Naive thymus-derived CD4-positive, alpha-beta T cell (primary cell): ENCODE results near the gene SLC26A5. TPM values are rescaled to one million over a fixed set of nuclear protein-coding genes. Genes with fewer than 3 reads are reported as not detected.
"Not testable (repeated sequence)": the region's sequence is repeated elsewhere in the genome, so short reads cannot be mapped to it uniquely, and the experiment has no call there.

ENCODE experiments used
- ATAC-seq: fragments of 150-1000 bp; cut with Tn5 transposase; 2 replicates; pipeline ENCODE4 v1.10.0; 2021; ENCODE audit warnings: mild to moderate bottlenecking, moderate library complexity
- CTCF ChIA-PET: fragments of 350-600 bp; sonication (Branson Sonifier 250); formaldehyde crosslinking; loops from one replicate; lab custom pipeline; 2021; ENCODE audit warnings: antibody characterized with exemption; lab: Charles Lee
- POLR2A ChIA-PET: fragments of 350-600 bp; sonication (Branson Sonifier 250); formaldehyde crosslinking; loops from one replicate; lab custom pipeline; 2021; ENCODE audit warnings: antibody characterized with exemption, inconsistent platforms; lab: Charles Lee
- DNase-seq, 9 donors: peaks; one replicate each; pipeline versions ENCODE4 v3.0.0 to v3.0.0-alpha.2; 2020 to 2022; ENCODE audit warnings: mixed read lengths in 1 of 9
- H3K27ac ChIP-seq: one replicate; pipeline ENCODE4 v1.7.0; 2013; ENCODE audit warnings: mild to moderate bottlenecking, low read depth, low read length, moderate library complexity
- H3K27me3 ChIP-seq, 2 donors: one replicate each; pipeline ENCODE4 v1.7.0; 2013; ENCODE audit warnings: low read length in 2 of 2, mild to moderate bottlenecking in 2 of 2, moderate library complexity in 2 of 2; ENCODE audit not compliant: control insufficient read depth in 2 of 2, insufficient read depth in 2 of 2
- H3K36me3 ChIP-seq, 3 experiments: 1 replicate in 2 of 3; 2 replicates in 1 of 3; pipeline ENCODE4 v1.7.0; 2013; ENCODE audit warnings: low read length in 3 of 3, mild to moderate bottlenecking in 3 of 3, moderate library complexity in 1 of 3; ENCODE audit not compliant: insufficient read depth in 3 of 3, control insufficient read depth in 2 of 3
- H3K4me1 ChIP-seq, 2 donors: one replicate each; pipeline ENCODE4 v1.7.0; 2013; ENCODE audit warnings: low read length in 2 of 2, mild to moderate bottlenecking in 2 of 2, moderate library complexity in 1 of 2; ENCODE audit not compliant: control insufficient read depth in 2 of 2, insufficient read depth in 2 of 2
- H3K4me3 ChIP-seq: 2 replicates; pipeline ENCODE4 v1.7.0; 2013; ENCODE audit warnings: mild to moderate bottlenecking, low read length
- H3K9me3 ChIP-seq, 3 experiments: 1 replicate in 2 of 3; 2 replicates in 1 of 3; pipeline ENCODE4 v1.7.0; 2013; ENCODE audit warnings: low read length in 3 of 3; ENCODE audit not compliant: control insufficient read depth in 2 of 3
- H3K27ac Mint-ChIP-seq, 9 donors: one replicate each; pipeline ENCODE4 v1.8.0; 2020 to 2022; ENCODE audit warnings: mixed read lengths in 9 of 9, mild to moderate bottlenecking in 8 of 9, moderate library complexity in 5 of 9, inconsistent platforms in 2 of 9
- H3K27me3 Mint-ChIP-seq, 5 donors: one replicate each; pipeline ENCODE4 v1.8.0; 2021 to 2022; ENCODE audit warnings: mixed read lengths in 5 of 5, mild to moderate bottlenecking in 1 of 5
- H3K36me3 Mint-ChIP-seq, 5 donors: one replicate each; pipeline ENCODE4 v1.8.0; 2020 to 2022; ENCODE audit warnings: mixed read lengths in 5 of 5, mild to moderate bottlenecking in 3 of 5, inconsistent platforms in 1 of 5
- H3K4me1 Mint-ChIP-seq, 7 donors: one replicate each; pipeline ENCODE4 v1.8.0; 2020 to 2022; ENCODE audit warnings: mixed read lengths in 7 of 7, mild to moderate bottlenecking in 3 of 7, inconsistent platforms in 1 of 7
- H3K4me3 Mint-ChIP-seq, 10 donors: one replicate each; pipeline ENCODE4 v1.8.0; 2020 to 2022; ENCODE audit warnings: mild to moderate bottlenecking in 10 of 10, mixed read lengths in 10 of 10, moderate library complexity in 6 of 10, inconsistent platforms in 2 of 10
- H3K9me3 Mint-ChIP-seq, 11 donors: one replicate each; pipeline ENCODE4 v1.8.0; 2020 to 2022; ENCODE audit warnings: mixed read lengths in 11 of 11, mild to moderate bottlenecking in 4 of 11, inconsistent platforms in 1 of 11, moderate library complexity in 1 of 11
- intact Hi-C, 2 donors: fragments of 100-400 bp; cut with micrococcal nuclease; formaldehyde crosslinking; loops; one replicate each; pipeline ENCODE4 v1.15.1; 2023
- polyA plus RNA-seq, 2 donors: library from polyadenylated mRNA; unstranded; fragments of 300-500 nt; fragmentation: Illumina TruSeq; gene quantifications; one replicate each; pipeline ENCODE4 v1.2.3, GENCODE V29; 2021
- total RNA-seq, 6 experiments: library from RNA in 5 of 6; stranded (reverse) in 5 of 6; gene quantifications; 1 replicate in 5 of 6; 2 replicates in 1 of 6; pipeline ENCODE4 v1.2.3 and lab custom pipeline; 2021 to 2026

SLC26A5 gene, protein sequence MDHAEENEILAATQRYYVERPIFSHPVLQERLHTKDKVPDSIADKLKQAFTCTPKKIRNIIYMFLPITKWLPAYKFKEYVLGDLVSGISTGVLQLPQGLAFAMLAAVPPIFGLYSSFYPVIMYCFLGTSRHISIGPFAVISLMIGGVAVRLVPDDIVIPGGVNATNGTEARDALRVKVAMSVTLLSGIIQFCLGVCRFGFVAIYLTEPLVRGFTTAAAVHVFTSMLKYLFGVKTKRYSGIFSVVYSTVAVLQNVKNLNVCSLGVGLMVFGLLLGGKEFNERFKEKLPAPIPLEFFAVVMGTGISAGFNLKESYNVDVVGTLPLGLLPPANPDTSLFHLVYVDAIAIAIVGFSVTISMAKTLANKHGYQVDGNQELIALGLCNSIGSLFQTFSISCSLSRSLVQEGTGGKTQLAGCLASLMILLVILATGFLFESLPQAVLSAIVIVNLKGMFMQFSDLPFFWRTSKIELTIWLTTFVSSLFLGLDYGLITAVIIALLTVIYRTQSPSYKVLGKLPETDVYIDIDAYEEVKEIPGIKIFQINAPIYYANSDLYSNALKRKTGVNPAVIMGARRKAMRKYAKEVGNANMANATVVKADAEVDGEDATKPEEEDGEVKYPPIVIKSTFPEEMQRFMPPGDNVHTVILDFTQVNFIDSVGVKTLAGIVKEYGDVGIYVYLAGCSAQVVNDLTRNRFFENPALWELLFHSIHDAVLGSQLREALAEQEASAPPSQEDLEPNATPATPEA
- total RNA-seq: not detected
- not detected for polyA plus RNA-seq
- not detected for total RNA-seq (lab: John Stamatoyannopoulos, UW)

DNA sequence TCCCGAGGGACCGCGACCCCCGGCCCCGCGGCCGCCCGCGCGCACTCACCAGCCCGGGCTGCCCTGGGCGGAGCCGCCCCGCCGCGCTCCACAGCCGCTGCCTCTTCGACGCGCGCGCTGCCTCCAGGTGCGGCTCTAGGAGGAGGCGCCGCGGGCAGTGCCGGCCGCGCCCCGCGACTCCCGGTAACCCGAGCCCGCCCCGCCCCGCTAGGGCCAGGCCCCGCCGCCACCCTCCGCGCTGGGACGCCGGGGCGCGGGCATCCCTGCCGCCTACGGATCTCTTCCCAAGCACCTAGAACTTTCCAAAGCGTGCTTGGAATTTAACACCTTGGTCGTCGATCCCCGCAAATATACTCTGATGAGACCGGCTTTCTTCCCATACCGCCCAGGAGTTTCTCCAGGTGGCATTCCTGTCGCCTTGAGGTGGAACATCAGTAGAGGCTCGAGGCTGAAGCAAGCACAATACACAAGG, at the start of gene SLC26A5:
SLC26A5 (minus strand) TSS at position 159 of the 472 bp plus-strand sequence. CDS start 24,693 bp downstream, outside the sequence.
- H3K4me3 ChIP-seq: no peak within 1 kb of the TSS
- Mint-ChIP-seq H3K4me3 (peak within 1 kb of the TSS; percentile 51 to 86 (median 82)), H3K36me3 (peaks cover 0 to 8% (median 0%) of the 10 kb centered on the region in 5 donors), H3K9me3 (peaks cover 0 to 14% (median 3%) of the 10 kb centered on the region in 11 donors), H3K27me3 (peaks cover 69 to 86% (median 77%) of the 10 kb centered on the region in 5 donors), H3K27ac (no peak within 1 kb of the TSS), H3K4me1 (peaks cover 7 to 23% (median 16%) of the 10 kb centered on the region in 7 donors)
- H3K9me3 ChIP-seq: no peaks in the 10 kb centered on the region
- peaks cover 5 to 7% of the 10 kb centered on the region in 2 donors for H3K4me1 ChIP-seq
- H3K36me3 ChIP-seq: no peaks in the 10 kb centered on the region
- CTCF ChIA-PET: no interaction called here
- DNase-seq (peak in 2 of 9 donors; percentile 18 to 31), ATAC-seq (peak; percentile 32)
- intact Hi-C loops: loop anchor here in 1 of 2 donors (2.0 kb wide), 1 partner anchor 1473 kb away; no protein-coding TSS in a partner anchor
- H3K27ac ChIP-seq: no peak within 1 kb of the TSS
- H3K27me3 ChIP-seq: peaks cover 3 to 20% of the 10 kb centered on the region in 2 donors
- POLR2A ChIA-PET: no interaction called here

DNA sequence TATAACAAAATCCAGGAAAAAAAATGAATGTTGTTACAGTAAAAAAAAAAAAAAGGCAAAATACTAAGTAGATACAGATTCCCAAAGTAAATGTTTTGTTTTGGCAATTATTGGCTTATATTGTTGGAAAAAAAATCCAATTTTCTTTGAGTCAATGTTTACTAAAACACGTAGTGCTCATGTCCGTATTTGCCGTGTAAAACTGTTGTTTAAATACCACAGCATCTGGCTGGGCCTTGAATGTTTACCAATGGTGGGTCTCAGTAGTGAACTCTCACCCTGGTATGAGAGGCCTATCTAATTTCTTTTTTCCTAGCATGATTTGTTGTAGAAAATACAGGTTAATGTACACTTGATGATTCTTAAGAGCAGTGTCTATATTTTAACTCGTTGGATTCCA, 41.4 kb upstream of the SLC26A5 start:
- Mint-ChIP-seq H3K36me3 (no peaks in the 10 kb centered on the region), H3K27me3 (peaks cover 0 to 30% (median 16%) of the 10 kb centered on the region in 5 donors), H3K4me3 (no peak overlapping the region), H3K9me3 (no peaks in the 10 kb centered on the region), H3K27ac (no peak overlapping the region), H3K4me1 (peaks cover 0 to 1% (median 0%) of the 10 kb centered on the region in 7 donors)
- DNase-seq: no peak
- CTCF ChIA-PET: no interaction called here
- ATAC-seq: no peak
- POLR2A ChIA-PET: no interaction called here
- Histone ChIP-seq H3K36me3 (no peaks in the 10 kb centered on the region), H3K4me3 (no peak overlapping the region), H3K27ac (no peak overlapping the region), H3K27me3 (peaks cover 0 to 2% of the 10 kb centered on the region in 2 donors), H3K9me3 (no peaks in the 10 kb centered on the region), H3K4me1 (no peaks in the 10 kb centered on the region)
- intact Hi-C loops: no loop called here

DNA sequence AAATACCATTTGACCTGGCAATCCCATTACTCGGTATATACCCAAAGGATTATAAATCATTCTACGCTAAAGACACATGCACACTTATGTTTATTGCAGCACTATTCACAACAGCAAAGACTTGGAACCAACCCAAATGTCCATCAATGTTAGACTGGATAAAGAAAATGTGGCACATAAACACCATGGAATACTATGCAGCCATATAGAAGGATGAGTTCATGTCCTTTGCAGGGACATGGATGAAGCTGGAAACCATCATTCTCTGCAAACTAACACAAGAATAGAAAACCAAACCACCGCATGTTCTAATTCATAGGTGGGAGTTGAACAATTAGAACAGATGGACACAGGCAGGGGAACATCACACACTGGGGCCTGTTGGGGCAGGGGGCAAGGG, 40.9 kb upstream of the SLC26A5 start:
- H3K4me1 Mint-ChIP-seq, ATAC-seq, POLR2A ChIA-PET, H3K36me3 ChIP-seq, H3K27ac Mint-ChIP-seq, H3K36me3 Mint-ChIP-seq, H3K4me3 ChIP-seq, H3K27ac ChIP-seq, H3K4me3 Mint-ChIP-seq, DNase-seq, CTCF ChIA-PET, H3K9me3 ChIP-seq, intact Hi-C loops, H3K9me3 Mint-ChIP-seq, H3K4me1 ChIP-seq, H3K27me3 ChIP-seq: not testable (repeated sequence)
- peaks cover 3 to 30% (median 20%) of the 10 kb centered on the region in 5 donors for H3K27me3 Mint-ChIP-seq

DNA sequence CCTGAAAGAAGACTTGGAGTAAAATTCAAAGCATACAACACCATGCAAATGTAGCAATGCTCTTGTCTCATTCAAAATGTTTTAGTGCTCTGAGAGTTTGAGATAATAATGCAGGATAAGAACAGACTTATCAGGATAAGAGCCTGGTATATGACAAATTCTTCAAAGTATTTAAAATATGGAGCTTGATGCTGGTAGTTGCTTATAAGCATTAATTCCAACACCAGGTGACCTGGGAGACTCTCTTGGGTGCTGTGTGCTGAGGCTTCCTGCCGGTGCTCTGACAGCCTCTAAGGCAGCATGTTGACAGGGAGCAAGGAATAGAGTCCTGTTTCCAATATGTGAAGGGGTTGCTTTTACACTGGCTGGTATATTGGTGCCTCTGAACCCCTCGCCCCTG, 34.8 kb upstream of the SLC26A5 start:
- no peak overlapping the region for H3K4me3 Mint-ChIP-seq
- H3K9me3 Mint-ChIP-seq: no peaks in the 10 kb centered on the region
- POLR2A ChIA-PET: no interaction called here
- intact Hi-C loops: no loop called here
- H3K36me3 Mint-ChIP-seq: no peaks in the 10 kb centered on the region
- H3K27ac Mint-ChIP-seq: no peak overlapping the region
- no peak for DNase-seq
- CTCF ChIA-PET: no interaction called here
- Histone ChIP-seq H3K36me3 (no peaks in the 10 kb centered on the region), H3K27me3 (peaks cover 0 to 2% of the 10 kb centered on the region in 2 donors), H3K27ac (no peak overlapping the region), H3K4me1 (no peaks in the 10 kb centered on the region), H3K4me3 (no peak overlapping the region), H3K9me3 (no peaks in the 10 kb centered on the region)
- H3K4me1 Mint-ChIP-seq: no peaks in the 10 kb centered on the region
- ATAC-seq: no peak
- H3K27me3 Mint-ChIP-seq: peaks cover 9 to 37% (median 29%) of the 10 kb centered on the region in 5 donors

DNA sequence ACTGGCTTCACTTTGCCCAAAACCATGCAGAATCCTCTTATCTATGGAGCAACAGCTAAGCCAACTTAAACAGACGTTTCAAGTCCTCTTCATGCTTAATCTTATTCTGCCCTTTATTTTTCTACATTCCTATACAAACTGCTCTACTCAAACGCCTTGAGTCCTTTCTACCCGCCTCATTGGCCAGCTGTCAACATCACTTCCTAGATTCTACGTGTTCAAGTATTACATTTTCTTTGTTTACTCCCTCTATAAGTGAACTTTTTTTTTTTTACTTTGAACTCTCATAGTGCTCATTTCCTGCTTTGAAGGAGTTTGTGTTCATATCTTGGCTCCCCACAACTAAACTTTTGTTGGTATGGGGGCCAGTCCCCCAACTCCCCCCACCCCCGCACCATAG, 28.9 kb upstream of the SLC26A5 start:
- H3K27me3 Mint-ChIP-seq: peaks cover 25 to 61% (median 28%) of the 10 kb centered on the region in 5 donors
- intact Hi-C loops: no loop called here
- Histone ChIP-seq H3K4me1 (no peaks in the 10 kb centered on the region), H3K36me3 (no peaks in the 10 kb centered on the region), H3K9me3 (no peaks in the 10 kb centered on the region), H3K27me3 (no peaks in the 10 kb centered on the region), H3K4me3 (no peak overlapping the region), H3K27ac (no peak overlapping the region)
- H3K4me1 Mint-ChIP-seq: peaks cover 0 to 5% (median 0%) of the 10 kb centered on the region in 7 donors
- no peaks in the 10 kb centered on the region for H3K36me3 Mint-ChIP-seq
- ATAC-seq: no peak
- H3K9me3 Mint-ChIP-seq: no peaks in the 10 kb centered on the region
- CTCF ChIA-PET: no interaction called here
- POLR2A ChIA-PET: interaction anchor here (0.7 kb wide), 1 partner anchor 18 kb away, joined by 4 read pairs; no protein-coding TSS in a partner anchor
- no peak overlapping the region for H3K4me3 Mint-ChIP-seq
- H3K27ac Mint-ChIP-seq: no peak overlapping the region
- DNase-seq: no peak

DNA sequence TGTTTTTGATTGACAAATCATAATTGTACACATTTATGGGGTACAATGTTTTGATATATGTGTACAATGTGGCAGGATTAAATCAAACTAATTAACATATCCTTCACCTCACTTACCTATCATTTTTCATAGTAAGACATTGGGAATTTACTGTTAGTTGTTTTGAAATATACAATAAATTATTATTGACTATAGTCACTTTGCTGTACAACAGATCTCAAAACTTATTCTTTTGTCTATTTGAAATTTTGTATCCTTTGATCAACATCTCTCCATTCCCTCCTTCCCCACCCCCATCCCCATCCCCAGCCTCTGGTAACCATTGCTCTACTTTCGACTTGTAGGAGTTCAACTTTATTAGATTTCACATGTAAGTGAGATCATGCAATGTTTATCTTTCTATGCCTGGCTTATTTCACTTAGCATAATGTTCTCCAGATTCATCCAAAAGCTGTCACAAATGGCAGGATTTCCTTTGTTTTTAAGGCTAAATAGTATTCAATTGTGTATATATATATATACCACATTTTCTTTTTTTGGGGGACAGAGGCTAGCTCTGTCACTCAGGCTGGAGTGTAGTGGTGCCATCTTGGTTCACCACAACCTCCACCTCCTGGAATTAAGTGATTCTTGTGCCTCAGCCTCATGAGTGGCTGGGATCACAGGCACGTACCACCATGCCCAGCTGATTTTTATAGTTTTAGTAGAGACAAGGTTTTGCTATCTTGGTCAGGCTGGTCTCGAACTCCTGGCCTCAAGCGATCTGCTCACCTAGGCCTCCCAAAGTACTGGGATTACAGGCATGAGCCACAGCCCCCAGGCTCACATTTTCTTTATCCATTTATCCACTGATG, 23.3 kb upstream of the SLC26A5 start:
- no peak for ATAC-seq
- peaks cover 23 to 34% (median 28%) of the 10 kb centered on the region in 5 donors for H3K27me3 Mint-ChIP-seq
- POLR2A ChIA-PET: no interaction called here
- no peaks in the 10 kb centered on the region for H3K9me3 Mint-ChIP-seq
- no peak overlapping the region for H3K27ac ChIP-seq
- no peaks in the 10 kb centered on the region for H3K9me3 ChIP-seq
- H3K27ac Mint-ChIP-seq: no peak overlapping the region
- intact Hi-C loops: no loop called here
- no peaks in the 10 kb centered on the region for H3K4me1 ChIP-seq
- H3K36me3 Mint-ChIP-seq: no peaks in the 10 kb centered on the region
- no peaks in the 10 kb centered on the region for H3K36me3 ChIP-seq
- CTCF ChIA-PET: no interaction called here
- no peak overlapping the region for H3K4me3 ChIP-seq
- DNase-seq: no peak
- no peak overlapping the region for H3K4me3 Mint-ChIP-seq
- H3K4me1 Mint-ChIP-seq: no peaks in the 10 kb centered on the region
- no peaks in the 10 kb centered on the region for H3K27me3 ChIP-seq
